PC-9 (cell line): ENCODE data around the gene FBXL17. TPM values are rescaled to one million over a fixed set of nuclear protein-coding genes. Genes with fewer than 3 reads are reported as not detected.

Experiments used
- BruUV-seq: library from RNA; stranded (reverse); fragments of 400-500 nt; replicated peaks from 2 replicates; lab custom pipeline; 2021; lab: Mats Ljungman, UMichigan
- CTCF ChIA-PET: fragments of 300-600 bp; sonication (Branson Sonifier 250); formaldehyde crosslinking; loops from one replicate; lab custom pipeline; 2022; ENCODE audit warnings: antibody characterized with exemption; lab: Charles Lee
- POLR2A ChIA-PET: fragments of 300-600 bp; sonication (Branson Sonifier 250); formaldehyde crosslinking; loops from one replicate; lab custom pipeline; 2022; ENCODE audit warnings: antibody characterized with exemption; ENCODE audit not compliant: unreplicated experiment; lab: Charles Lee
- DNase-seq, 2 experiments: peaks; one replicate each; pipeline versions ENCODE4 v3.0.0 to v3.0.0-alpha.2; 2015 to 2022; ENCODE audit warnings: mixed read lengths in 1 of 2
- H2AFZ ChIP-seq: fragments of 200-600 bp; sonication (generic); 2 replicates; pipeline ENCODE4 v1.8.1; 2017; ENCODE audit warnings: antibody characterized with exemption
- H3F3A ChIP-seq: fragments of 200-600 bp; sonication (generic); 2 replicates; pipeline ENCODE4 v1.8.1; 2017; ENCODE audit warnings: antibody characterized with exemption, mild to moderate bottlenecking, low read depth; ENCODE audit not compliant: insufficient read depth
- H3K27ac ChIP-seq: fragments of 200-600 bp; sonication (generic); 2 replicates; pipeline ENCODE4 v1.6.1; 2016; ENCODE audit warnings: mixed run types
- H3K27me3 ChIP-seq: fragments of 200-600 bp; sonication (generic); 2 replicates; pipeline ENCODE4 v1.6.1; 2016; ENCODE audit warnings: low read depth, mixed run types; ENCODE audit not compliant: insufficient read depth
- H3K36me3 ChIP-seq: fragments of 200-600 bp; sonication (generic); 2 replicates; pipeline ENCODE4 v1.6.1; 2016; ENCODE audit warnings: low read depth, mixed run types
- H3K4me1 ChIP-seq: fragments of 200-600 bp; sonication (generic); replicated peaks from 2 replicates; pipeline ENCODE4 v1.6.1; 2016; ENCODE audit warnings: mixed run types; ENCODE audit not compliant: insufficient read depth
- H3K4me2 ChIP-seq: fragments of 200-600 bp; sonication (generic); 2 replicates; pipeline ENCODE4 v1.6.1; 2017; ENCODE audit warnings: mixed run types
- H3K4me3 ChIP-seq: fragments of 200-600 bp; sonication (generic); 2 replicates; pipeline ENCODE4 v1.6.1; 2016; ENCODE audit warnings: mixed run types
- H3K79me2 ChIP-seq: fragments of 200-600 bp; sonication (generic); 2 replicates; pipeline ENCODE4 v1.6.1; 2017; ENCODE audit warnings: low read depth, mixed run types
- H3K9me2 ChIP-seq: fragments of 200-600 bp; sonication (generic); 2 replicates; pipeline ENCODE4 v1.8.1; 2017; ENCODE audit warnings: mild to moderate bottlenecking; ENCODE audit not compliant: insufficient read depth
- H3K9me3 ChIP-seq: fragments of 200-600 bp; sonication (generic); 2 replicates; pipeline ENCODE4 v1.8.1; 2016; ENCODE audit warnings: low read depth; ENCODE audit not compliant: insufficient read depth
- H4K20me1 ChIP-seq: fragments of 200-600 bp; sonication (generic); 2 replicates; pipeline ENCODE4 v1.8.1; 2017; ENCODE audit not compliant: insufficient read depth
- EZH2 ChIP-seq: fragments of 200-600 bp; sonication (generic); IDR thresholded peaks from 2 replicates; pipeline ENCODE4 v1.8.0; 2017; ENCODE audit warnings: antibody characterized with exemption, low read depth
- intact Hi-C: fragments of 100-400 bp; cut with micrococcal nuclease; formaldehyde crosslinking; loops from one replicate; pipeline ENCODE4 v1.10.0; 2022; ENCODE audit not compliant: unreplicated experiment
- total RNA-seq: library from RNA; stranded (reverse); gene quantifications from 2 replicates; pipeline ENCODE4 v1.2.3, GENCODE V29; 2021
- TF ChIP-seq, protein P1 (sequence below): fragments of 200-600 bp; sonication (generic); conservative IDR thresholded peaks from 2 replicates; pipeline ENCODE4 v1.6.1; 2017; ENCODE audit warnings: mixed run types, antibody characterized with exemption, mild to moderate bottlenecking, moderate library complexity

The FBXL17 gene
- total RNA-seq, 1 experiment from 2014 or later = 19.5 TPM

DNA sequence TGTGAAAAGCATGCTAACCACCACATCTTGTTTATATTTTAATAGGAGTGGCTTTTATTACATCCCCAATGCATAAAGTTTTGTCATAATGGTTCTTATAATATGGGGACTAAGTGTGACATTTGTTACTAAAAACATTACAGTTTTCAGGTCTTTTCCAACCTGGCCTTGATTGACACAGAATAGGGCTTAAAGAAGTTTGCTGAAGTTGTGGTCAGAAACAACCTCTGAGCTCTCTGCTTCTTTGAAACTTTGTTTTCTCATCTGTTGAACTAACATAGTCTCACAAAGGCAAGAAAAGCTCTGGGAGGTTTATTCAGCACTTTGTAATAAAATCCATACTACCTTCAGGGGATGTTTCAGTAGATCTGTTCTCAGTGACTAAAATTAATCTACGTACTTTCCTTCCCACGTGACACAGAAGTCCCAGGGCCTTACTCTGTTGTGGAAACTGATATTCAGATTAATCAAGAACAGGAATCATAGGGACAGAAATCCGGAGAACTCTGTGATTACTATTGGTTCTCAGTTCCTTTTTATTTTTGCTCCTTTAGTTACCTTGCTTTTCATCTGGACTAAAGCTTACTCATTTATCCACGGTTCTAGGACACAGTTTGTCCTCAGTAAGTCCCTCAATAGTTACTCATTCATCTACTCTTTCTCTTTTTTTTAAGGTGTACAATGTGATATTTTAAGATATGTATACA, 422.2 kb downstream of the FBXL17 start:
- Histone ChIP-seq H3K4me2 (no peak overlapping the region), H3K36me3 (no peaks in the 10 kb centered on the region), H3K4me1 (no peaks in the 10 kb centered on the region), H2AFZ (no peak overlapping the region), H4K20me1 (no peaks in the 10 kb centered on the region), H3K9me3 (no peaks in the 10 kb centered on the region), H3K4me3 (no peak overlapping the region), H3F3A (no peaks in the 10 kb centered on the region), H3K27ac (no peak overlapping the region), H3K9me2 (no peaks in the 10 kb centered on the region), H3K79me2 (no peaks in the 10 kb centered on the region), H3K27me3 (no peaks in the 10 kb centered on the region)
- intact Hi-C loops = no loop called here
- ChIA-PET CTCF (no interaction called here), POLR2A (no interaction called here)
- no peak for DNase-seq
- BruUV-seq = no TSS peak
- TF ChIP-seq EZH2 = no peak
- TF ChIP-seq, protein P1, sequence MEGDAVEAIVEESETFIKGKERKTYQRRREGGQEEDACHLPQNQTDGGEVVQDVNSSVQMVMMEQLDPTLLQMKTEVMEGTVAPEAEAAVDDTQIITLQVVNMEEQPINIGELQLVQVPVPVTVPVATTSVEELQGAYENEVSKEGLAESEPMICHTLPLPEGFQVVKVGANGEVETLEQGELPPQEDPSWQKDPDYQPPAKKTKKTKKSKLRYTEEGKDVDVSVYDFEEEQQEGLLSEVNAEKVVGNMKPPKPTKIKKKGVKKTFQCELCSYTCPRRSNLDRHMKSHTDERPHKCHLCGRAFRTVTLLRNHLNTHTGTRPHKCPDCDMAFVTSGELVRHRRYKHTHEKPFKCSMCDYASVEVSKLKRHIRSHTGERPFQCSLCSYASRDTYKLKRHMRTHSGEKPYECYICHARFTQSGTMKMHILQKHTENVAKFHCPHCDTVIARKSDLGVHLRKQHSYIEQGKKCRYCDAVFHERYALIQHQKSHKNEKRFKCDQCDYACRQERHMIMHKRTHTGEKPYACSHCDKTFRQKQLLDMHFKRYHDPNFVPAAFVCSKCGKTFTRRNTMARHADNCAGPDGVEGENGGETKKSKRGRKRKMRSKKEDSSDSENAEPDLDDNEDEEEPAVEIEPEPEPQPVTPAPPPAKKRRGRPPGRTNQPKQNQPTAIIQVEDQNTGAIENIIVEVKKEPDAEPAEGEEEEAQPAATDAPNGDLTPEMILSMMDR = no peak

DNA sequence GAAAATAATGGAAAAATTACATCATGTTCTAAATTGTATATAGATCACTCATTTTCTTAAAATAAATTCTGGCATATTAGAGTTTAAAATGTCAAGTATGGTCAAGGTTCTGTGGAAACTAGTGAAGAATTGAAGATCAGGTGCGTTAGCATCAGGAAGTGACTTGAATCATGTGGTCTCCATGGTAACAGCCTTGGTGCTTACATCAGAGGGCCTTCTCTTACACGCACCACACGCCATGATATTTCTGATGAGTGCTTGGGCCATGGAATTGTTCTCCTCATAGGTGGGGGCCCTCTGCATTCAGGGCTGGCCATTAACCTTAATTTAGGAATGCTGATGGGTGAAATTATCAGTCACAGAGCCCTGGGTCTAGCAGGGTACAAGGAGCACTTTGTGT, 423.0 kb downstream of the FBXL17 start:
- ChIA-PET POLR2A (no interaction called here), CTCF (no interaction called here)
- H3K27me3 ChIP-seq = no peaks in the 10 kb centered on the region
- no peaks in the 10 kb centered on the region for H3F3A ChIP-seq
- DNase-seq = no peak
- H3K79me2 ChIP-seq = no peaks in the 10 kb centered on the region
- no peak overlapping the region for H2AFZ ChIP-seq
- 0 out of 2 replicates have a peak, but pooled peaks cover under 1% of the 10 kb centered on the region for H3K9me2 ChIP-seq
- BruUV-seq = no TSS peak
- H3K36me3 ChIP-seq = no peaks in the 10 kb centered on the region
- H3K27ac ChIP-seq = no peak overlapping the region
- H3K4me2 ChIP-seq = no peak overlapping the region
- no peak overlapping the region for H3K4me3 ChIP-seq
- H3K9me3 ChIP-seq = no peaks in the 10 kb centered on the region
- intact Hi-C loops = no loop called here
- no peaks in the 10 kb centered on the region for H3K4me1 ChIP-seq
- TF ChIP-seq, protein P1 = no peak
- TF ChIP-seq EZH2 = no peak
- no peaks in the 10 kb centered on the region for H4K20me1 ChIP-seq

DNA sequence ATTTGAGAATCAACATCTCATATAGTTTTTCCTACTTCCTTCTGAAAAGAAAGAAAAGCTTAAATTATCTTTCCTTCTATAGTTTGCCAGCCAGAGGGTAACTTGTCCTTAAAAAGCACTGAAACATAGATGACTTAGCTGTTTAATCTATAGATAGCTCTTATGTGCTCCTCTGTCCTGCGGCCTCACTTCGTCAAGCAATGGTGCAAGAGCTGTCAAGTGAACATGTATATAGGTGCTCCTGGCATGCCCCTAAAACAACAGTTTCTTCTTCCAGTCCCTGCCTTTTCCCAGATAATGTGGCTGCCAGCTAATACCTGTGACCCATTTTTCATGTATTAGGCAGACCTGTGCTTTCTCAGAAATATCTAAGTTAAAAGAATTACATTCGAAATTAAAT, 423.5 kb downstream of the FBXL17 start:
- no peak for DNase-seq
- POLR2A ChIA-PET = no interaction called here
- Histone ChIP-seq H3K9me3 (no peaks in the 10 kb centered on the region), H3K9me2 (0 out of 2 replicates have a peak, but pooled peaks cover 3% of the 10 kb centered on the region), H3K36me3 (no peaks in the 10 kb centered on the region), H3K4me1 (no peaks in the 10 kb centered on the region), H3K4me2 (no peak overlapping the region), H3K27me3 (no peaks in the 10 kb centered on the region), H4K20me1 (no peaks in the 10 kb centered on the region), H3K27ac (no peak overlapping the region), H2AFZ (no peak overlapping the region), H3F3A (no peaks in the 10 kb centered on the region), H3K79me2 (no peaks in the 10 kb centered on the region), H3K4me3 (no peak overlapping the region)
- BruUV-seq = no TSS peak
- CTCF ChIA-PET = no interaction called here
- TF ChIP-seq, protein P1 = no peak
- TF ChIP-seq EZH2 = no peak
- intact Hi-C loops = no loop called here
